ENCODE data around the gene CAV1.

CAV1 gene

GRCh38 chr7:116505278-116505677, 19.6 kb upstream of the CAV1 start:
- DNase-seq: no peak

- no peak for DNase-seq
These were observed 19.0 kb upstream of the CAV1 start for GRCh38 chr7:116505823-116506222.

GRCh38 chr7:116509982-116510579, 14.8 kb upstream of the CAV1 start:
- DNase-seq: no peak

GRCh38 chr7:116510795-116511194, 14.0 kb upstream of the CAV1 start:
- DNase-seq: no peak

- DNase-seq: peak; percentile 64
These were observed 13.0 kb upstream of the CAV1 start for GRCh38 chr7:116511552-116512519.

GRCh38 chr7:116512520-116513188, 12.2 kb upstream of the CAV1 start:
- no peak for DNase-seq

GRCh38 chr7:116515584-116515983, 9.3 kb upstream of the CAV1 start:
- DNase-seq: no peak

- DNase-seq: no peak
These were observed 8.5 kb upstream of the CAV1 start for GRCh38 chr7:116516324-116516723.

- no peak for DNase-seq
These were observed 7.2 kb upstream of the CAV1 start for GRCh38 chr7:116517626-116518025.

- DNase-seq: no peak
These were observed 5.9 kb upstream of the CAV1 start for GRCh38 chr7:116518961-116519360.

GRCh38 chr7:116521046-116521664, 3.7 kb upstream of the CAV1 start:
- DNase-seq: no peak

- DNase-seq: no peak
These were observed 2.6 kb upstream of the CAV1 start for GRCh38 chr7:116522247-116522646.

- no peak for DNase-seq
These were observed 621 bp upstream of the CAV1 start for GRCh38 chr7:116524221-116524608.

GRCh38 chr7:116525298-116525912, 569 bp downstream of the CAV1 start:
- DNase-seq: peak; percentile 71

GRCh38 chr7:116525913-116526861, 1.4 kb downstream of the CAV1 start:
- DNase-seq: peak; percentile 84

GRCh38 chr7:116526897-116527296, 2.1 kb downstream of the CAV1 start:
- DNase-seq: no peak

- no peak for DNase-seq
These were observed 2.7 kb downstream of the CAV1 start for GRCh38 chr7:116527521-116527920.

- DNase-seq: no peak
These were observed 3.4 kb downstream of the CAV1 start for GRCh38 chr7:116528008-116528789.

- DNase-seq: no peak
These were observed 4.4 kb downstream of the CAV1 start for GRCh38 chr7:116529250-116529649.

GRCh38 chr7:116530107-116530820, 5.4 kb downstream of the CAV1 start:
- DNase-seq: no peak

Measured in activated effector memory CD4-positive, alpha-beta T cell treated with anti-CD3 and anti-CD28 coated beads, Interleukin-2, amount 50 U/mL, for 16 hours (primary cell).